ENCODE data around the gene AP5Z1. TPM values are rescaled to one million over a fixed set of nuclear protein-coding genes. Genes with fewer than 3 reads are reported as not detected.

Gene AP5Z1
- polyA plus RNA-seq, 2 of the 4 experiments (the other 2 are of a cell fraction) = 6.8 to 21.8 TPM

GRCh38 chr7:4800487-4800886 lies 25.1 kb downstream of the AP5Z1 start:
- TF ChIP-seq CTCF (IDR thresholded peaks at IDR 0.05) (no peak), EHF (CRISPR knock-in tag; IDR thresholded peaks at IDR 0.05) (no peak), EP300 (IDR thresholded peaks at IDR 0.05) (no peak), NFE2L2 (conservative IDR thresholded peaks at IDR 0.05; ENCODE audit: low read length) (no peak), HES2 (IDR thresholded peaks at IDR 0.05) (no peak), POLR2AphosphoS2 (conservative IDR thresholded peaks at IDR 0.05; ENCODE audit: low read length) (no peak), ZFP36 (IDR thresholded peaks at IDR 0.05; ENCODE audit: borderline replicate concordance, partially characterized antibody) (no peak), RAD21 (conservative IDR thresholded peaks at IDR 0.05 in 1 of 2, IDR thresholded peaks at IDR 0.05 in 1 of 2) (no peak), RFX5 (IDR thresholded peaks at IDR 0.05) (no peak)
- no peak for DNase-seq (ENCODE audit: low read depth in 1 of 2, low spot score in 1 of 2)
- POLR2A ChIA-PET = no interaction called here
- Histone ChIP-seq H3K4me2 (no peak overlapping the region), H3K27ac (no peak overlapping the region), H3K4me1 (no peaks in the 10 kb centered on the region), H3K4me3 (no peak overlapping the region), H3K9me3 (no peaks in the 10 kb centered on the region)
- ATAC-seq = peak in 1 of 2 experiments; percentile 21; a peak in 3 of 6 replicates
- CTCF ChIA-PET = interaction anchor here (0.8 to 6.3 kb wide), 5 partner anchors 9 to 286 kb away, joined by 3 to 58 read pairs (median 5); partner anchors contain the start of gene RADIL
- WGBS (ENCODE audit: missing lambda C conversion rate) = 81% methylated on average over 7 of the region's 10 CpGs
- no peak for FAIRE-seq

GRCh38 chr7:4800926-4801838 lies 25.8 kb downstream of the AP5Z1 start:
- CTCF ChIA-PET = interaction anchor here (2.0 to 6.3 kb wide), 3 partner anchors 9 to 285 kb away, joined by 5 to 58 read pairs (median 39); partner anchors contain the start of gene RADIL
- FAIRE-seq = no peak
- POLR2A ChIA-PET = no interaction called here

More at GRCh38 chr7:4800926-4801838, 25.8 kb downstream of the AP5Z1 start:
- 82% methylated on average over 18 of the region's 27 CpGs for WGBS (ENCODE audit: missing lambda C conversion rate)
- TF ChIP-seq MAZ (IDR thresholded peaks at IDR 0.05; ENCODE audit: borderline replicate concordance, low read depth, low read length) (no peak), ESRRA (IDR thresholded peaks at IDR 0.05; ENCODE audit: borderline replicate concordance, low read length) (no peak), PHF8 (IDR thresholded peaks at IDR 0.05; ENCODE audit: borderline replicate concordance, low read depth) (no peak), ATOH8 (CRISPR knock-in tag; IDR thresholded peaks at IDR 0.05; ENCODE audit: low read depth) (no peak), RNF2 (IDR thresholded peaks at IDR 0.05; ENCODE audit: borderline replicate concordance, low read depth) (no peak), EHMT2 (IDR thresholded peaks at IDR 0.05; ENCODE audit: low read depth) (no peak), FOSL2 (IDR thresholded peaks at IDR 0.05) (no peak), FOSL2 (CRISPR knock-in tag; IDR thresholded peaks at IDR 0.05) (no peak), BHLHE40 (IDR thresholded peaks at IDR 0.05; ENCODE audit: low read depth, low read length) (no peak), NFE2L2 (conservative IDR thresholded peaks at IDR 0.05; ENCODE audit: low read length) (no peak), ZNF302 (CRISPR knock-in tag; IDR thresholded peaks at IDR 0.05) (no peak), KDM1A (IDR thresholded peaks at IDR 0.05; ENCODE audit: low read depth) (no peak), JUN (IDR thresholded peaks at IDR 0.05) (no peak), EHF (CRISPR knock-in tag; IDR thresholded peaks at IDR 0.05) (no peak), ELK1 (IDR thresholded peaks at IDR 0.05; ENCODE audit: low read depth, low read length) (no peak), HOXB13 (CRISPR knock-in tag; IDR thresholded peaks at IDR 0.05; ENCODE audit: low read depth) (no peak), CBX2 (IDR thresholded peaks at IDR 0.05; ENCODE audit: borderline replicate concordance, low read depth) (no peak), FOSB (CRISPR knock-in tag; IDR thresholded peaks at IDR 0.05) (no peak)
- no peak overlapping the region for H3K27ac ChIP-seq
- no peaks in the 10 kb centered on the region for H3K9me3 ChIP-seq
- DNase-seq (ENCODE audit: low read depth in 1 of 2, low spot score in 1 of 2) (no peak), ATAC-seq (peak; percentile 13 to 16; a peak in 4 of 6 replicates)
- no peaks in the 10 kb centered on the region for H3K4me1 ChIP-seq
- no peak overlapping the region for H3K4me2 ChIP-seq
- no peak overlapping the region for H3K4me3 ChIP-seq
